ENCODE measurements around the gene B3GNT5.

GRCh38 chr3:183285318-183285717, 32.3 kb downstream of the B3GNT5 start:
- TF ChIP-seq POLR2A (IDR thresholded peaks at IDR 0.05): no peak
- no peak for TF ChIP-seq CTCF (IDR thresholded peaks at IDR 0.05 in 4 of 5, conservative IDR thresholded peaks at IDR 0.05 in 1 of 5)

All from gastrocnemius medialis (tissue), 4 donors.